Tibial nerve (tissue), 4 donors: ENCODE data around the gene TAF8. TPM values are rescaled to one million over a fixed set of nuclear protein-coding genes. Genes with fewer than 3 reads are reported as not detected.

Experiments
- DNase-seq, 2 donors: peaks; one replicate each; pipeline ENCODE4 v3.0.0-alpha.2; 2019; ENCODE audit warnings: low spot score in 2 of 2
- H3K27ac ChIP-seq, 4 donors: fragments of 200-600 bp; sonication (generic) in 3 of 4; one replicate each; pipeline ENCODE4 v1.5.1; 2017 to 2019; ENCODE audit warnings: mild to moderate bottlenecking in 1 of 4
- H3K27me3 ChIP-seq, 2 donors: fragments of 200-600 bp; sonication (generic) in 1 of 2; one replicate each; pipeline versions ENCODE4 v1.5.1 to v1.6.0; 2017 to 2019
- H3K36me3 ChIP-seq, 3 donors: fragments of 200-600 bp; sonication (generic); one replicate each; pipeline ENCODE4 v1.5.1; 2018 to 2019
- H3K4me1 ChIP-seq, 4 donors: fragments of 200-600 bp; sonication (generic) in 3 of 4; one replicate each; pipeline ENCODE4 v1.5.1; 2017 to 2019
- H3K4me3 ChIP-seq, 4 donors: fragments of 200-600 bp; sonication (generic) in 3 of 4; one replicate each; pipeline ENCODE4 v1.5.1; 2017 to 2019; ENCODE audit warnings: mild to moderate bottlenecking in 1 of 4, moderate library complexity in 1 of 4
- H3K9me3 ChIP-seq, 4 donors: fragments of 200-600 bp; sonication (generic) in 3 of 4; one replicate each; pipeline ENCODE4 v1.5.1; 2017 to 2019
- EP300 ChIP-seq, 2 donors: sonication (generic); formaldehyde crosslinking; IDR thresholded peaks; one replicate each; pipeline ENCODE4 v1.6.1; 2017; ENCODE audit warnings: antibody characterized with exemption in 2 of 2, mild to moderate bottlenecking in 1 of 2
- POLR2A ChIP-seq, 2 donors: fragments of 450-650 bp; IDR thresholded peaks; one replicate each; pipeline ENCODE4 v1.6.1; 2017; ENCODE audit warnings: antibody characterized with exemption in 2 of 2, mild to moderate bottlenecking in 2 of 2, moderate library complexity in 2 of 2
- WGBS, 2 donors: methylation state at CpG; one replicate each; pipeline ENCODE4 v1.1.5; 2018; 5-methylcytosine and 5-hydroxymethylcytosine counted together
- total RNA-seq, 4 donors: library from RNA; depleted of rRNA; stranded (reverse); fragments of >200 nt; gene quantifications; one replicate each; pipeline ENCODE4 v1.1.0, GENCODE V29; 2016
- TF ChIP-seq, protein P1 (sequence below), 5 experiments: fragments of 200-600 bp in 3 of 5; fragments of 450-650 bp in 2 of 5; sonication (generic) in 3 of 5; IDR thresholded peaks; one replicate each; pipeline ENCODE4 v1.5.1; 2016 to 2019; ENCODE audit warnings: antibody characterized with exemption in 5 of 5, mild to moderate bottlenecking in 3 of 5, moderate library complexity in 2 of 5

Gene TAF8
- total RNA-seq, 4 donors from 2014 or later: 10.7 to 27.6 (median 20.9) TPM

DNA sequence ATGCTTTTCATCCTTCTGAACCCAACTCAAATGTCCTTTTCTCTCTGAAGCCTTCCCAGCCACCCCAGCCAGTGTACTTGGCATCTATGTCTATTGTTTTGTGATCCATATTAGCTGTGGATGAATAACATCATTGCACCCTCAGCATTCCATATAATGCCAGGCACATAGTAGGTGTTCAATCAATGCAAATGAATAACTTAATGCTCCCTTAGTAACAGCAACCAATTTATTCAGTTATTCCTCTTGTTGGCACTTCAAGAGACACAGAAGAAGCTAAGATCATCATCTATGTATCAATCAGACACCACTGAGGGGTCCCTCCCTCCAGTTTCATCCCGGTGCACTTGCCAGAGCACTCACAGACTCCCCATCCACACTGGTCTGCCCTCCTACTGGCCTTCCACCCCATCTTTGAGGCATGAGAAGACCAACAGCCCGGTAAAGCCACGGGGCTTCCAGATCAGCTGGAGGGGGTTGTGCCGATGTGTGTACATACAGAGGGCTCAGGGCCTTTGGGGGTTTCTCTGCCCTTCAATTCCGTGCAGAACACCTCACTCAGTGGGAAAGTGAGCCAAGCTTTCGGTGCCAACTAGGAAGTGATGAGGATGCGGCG lies 2.4 kb upstream of the TAF8 start:
- H3K4me3 ChIP-seq: peak overlapping the region; percentile 55 to 87 (median 69)
- DNase-seq: no peak
- 3 to 8% methylated on average over 6 to 8 of the region's 8 CpGs for WGBS, 2 donors
- H3K27ac ChIP-seq: peak overlapping the region; percentile 86 to 98 (median 90)
- peaks cover 0 to 14% (median 0%) of the 10 kb centered on the region in 3 donors for H3K36me3 ChIP-seq
- H3K27me3 ChIP-seq: no peaks in the 10 kb centered on the region
- TF ChIP-seq, protein P1, sequence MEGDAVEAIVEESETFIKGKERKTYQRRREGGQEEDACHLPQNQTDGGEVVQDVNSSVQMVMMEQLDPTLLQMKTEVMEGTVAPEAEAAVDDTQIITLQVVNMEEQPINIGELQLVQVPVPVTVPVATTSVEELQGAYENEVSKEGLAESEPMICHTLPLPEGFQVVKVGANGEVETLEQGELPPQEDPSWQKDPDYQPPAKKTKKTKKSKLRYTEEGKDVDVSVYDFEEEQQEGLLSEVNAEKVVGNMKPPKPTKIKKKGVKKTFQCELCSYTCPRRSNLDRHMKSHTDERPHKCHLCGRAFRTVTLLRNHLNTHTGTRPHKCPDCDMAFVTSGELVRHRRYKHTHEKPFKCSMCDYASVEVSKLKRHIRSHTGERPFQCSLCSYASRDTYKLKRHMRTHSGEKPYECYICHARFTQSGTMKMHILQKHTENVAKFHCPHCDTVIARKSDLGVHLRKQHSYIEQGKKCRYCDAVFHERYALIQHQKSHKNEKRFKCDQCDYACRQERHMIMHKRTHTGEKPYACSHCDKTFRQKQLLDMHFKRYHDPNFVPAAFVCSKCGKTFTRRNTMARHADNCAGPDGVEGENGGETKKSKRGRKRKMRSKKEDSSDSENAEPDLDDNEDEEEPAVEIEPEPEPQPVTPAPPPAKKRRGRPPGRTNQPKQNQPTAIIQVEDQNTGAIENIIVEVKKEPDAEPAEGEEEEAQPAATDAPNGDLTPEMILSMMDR (IDR thresholded peaks at IDR 0.05): no peak
- no peak for TF ChIP-seq POLR2A (IDR thresholded peaks at IDR 0.05)
- TF ChIP-seq EP300 (IDR thresholded peaks at IDR 0.05): no peak
- H3K9me3 ChIP-seq: no peaks in the 10 kb centered on the region
- H3K4me1 ChIP-seq: peaks cover 6 to 80% (median 62%) of the 10 kb centered on the region in 4 donors

DNA sequence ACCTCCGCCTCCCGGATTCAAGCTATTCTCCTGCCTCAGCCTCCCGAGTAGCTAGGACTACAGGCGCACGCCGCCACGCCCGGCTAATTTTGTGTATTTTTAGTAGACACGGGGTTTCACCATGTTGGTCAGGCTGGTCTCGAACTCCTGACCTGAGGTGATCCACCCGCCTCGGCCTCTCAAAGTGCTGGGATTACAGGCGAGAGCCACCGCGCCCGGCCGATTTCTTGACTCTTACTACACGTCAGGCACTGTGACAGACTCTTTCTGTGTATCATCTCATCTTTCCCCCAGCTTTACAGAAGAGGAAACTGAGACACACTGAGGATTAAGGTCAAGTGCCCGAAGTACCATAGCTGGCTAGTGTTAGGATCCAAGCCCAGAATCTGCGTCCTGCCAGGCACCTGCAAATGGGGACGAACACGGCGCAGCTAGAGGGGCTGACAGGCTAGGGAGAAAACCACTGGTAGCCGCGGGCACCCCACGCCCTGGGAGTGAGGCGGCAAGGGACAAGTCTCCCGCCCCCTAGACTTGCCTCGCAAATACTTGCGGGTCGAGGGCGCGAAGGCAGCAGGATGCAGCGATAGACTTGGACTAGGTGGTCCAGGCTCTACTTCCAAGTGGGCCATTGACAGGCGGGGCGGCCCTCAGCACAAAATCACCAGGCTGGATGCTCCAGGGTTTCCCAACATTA lies 1.1 kb upstream of the TAF8 start:
- no peak for DNase-seq
- H3K4me3 ChIP-seq: peak overlapping the region; percentile 55 to 87 (median 69)
- TF ChIP-seq, protein P1 (IDR thresholded peaks at IDR 0.05): no peak
- TF ChIP-seq POLR2A (IDR thresholded peaks at IDR 0.05) (no peak), EP300 (IDR thresholded peaks at IDR 0.05) (no peak)
- WGBS, 2 donors: 53 to 63% methylated on average over 33 to 36 of the region's 36 CpGs
- H3K27ac ChIP-seq: peak overlapping the region; percentile 86 to 98 (median 90)
- H3K4me1 ChIP-seq: peaks cover 6 to 77% (median 50%) of the 10 kb centered on the region in 4 donors
- no peaks in the 10 kb centered on the region for H3K27me3 ChIP-seq
- H3K9me3 ChIP-seq: no peaks in the 10 kb centered on the region
- peaks cover 0 to 27% (median 0%) of the 10 kb centered on the region in 3 donors for H3K36me3 ChIP-seq

GRCh38 chr6:42049948-42050296 lies 402 bp upstream of the TAF8 start:
- peaks cover 0 to 33% (median 0%) of the 10 kb centered on the region in 3 donors for H3K36me3 ChIP-seq
- H3K4me1 ChIP-seq: peaks cover 6 to 70% (median 44%) of the 10 kb centered on the region in 4 donors
- no peaks in the 10 kb centered on the region for H3K27me3 ChIP-seq
- 28 to 41% methylated on average over 20 of the region's 20 CpGs for WGBS, 2 donors
- peak in 1 of 2 donors; percentile 46 for DNase-seq
- peak overlapping the region; percentile 86 to 98 (median 90) for H3K27ac ChIP-seq
- H3K9me3 ChIP-seq: no peaks in the 10 kb centered on the region
- H3K4me3 ChIP-seq: peak overlapping the region; percentile 38 to 87 (median 60)
- TF ChIP-seq, protein P1 (IDR thresholded peaks at IDR 0.05): no peak
- TF ChIP-seq EP300 (IDR thresholded peaks at IDR 0.05) (no peak), POLR2A (IDR thresholded peaks at IDR 0.05) (no peak)

DNA sequence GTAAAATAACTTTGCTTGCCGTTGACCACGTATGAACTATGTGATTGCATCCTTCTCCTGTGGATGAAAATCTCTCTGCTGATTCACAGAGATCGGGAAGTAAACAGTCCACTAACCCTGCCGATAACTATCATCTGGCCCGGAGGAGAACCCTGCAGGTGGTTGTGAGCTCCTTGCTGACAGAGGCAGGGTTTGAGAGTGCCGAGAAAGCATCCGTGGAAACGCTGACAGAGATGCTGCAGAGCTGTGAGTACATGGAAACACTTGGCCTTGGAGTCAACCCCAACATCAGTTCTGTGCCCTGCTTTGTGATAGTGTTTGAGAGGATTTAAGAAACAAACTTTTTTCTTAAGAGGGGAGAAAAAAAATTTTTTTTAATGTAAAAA lies 937 bp downstream of the TAF8 start:
- Histone ChIP-seq H3K27ac (peak overlapping the region in 3 of 4 donors; percentile 19 to 98 (median 86)), H3K9me3 (no peaks in the 10 kb centered on the region), H3K4me3 (peak overlapping the region; percentile 38 to 87 (median 60)), H3K4me1 (peaks cover 4 to 57% (median 33%) of the 10 kb centered on the region in 4 donors), H3K36me3 (peaks cover 4 to 47% (median 11%) of the 10 kb centered on the region in 3 donors), H3K27me3 (no peaks in the 10 kb centered on the region)
- TF ChIP-seq, protein P1 (IDR thresholded peaks at IDR 0.05): no peak
- no peak for TF ChIP-seq EP300 (IDR thresholded peaks at IDR 0.05)
- TF ChIP-seq POLR2A (IDR thresholded peaks at IDR 0.05): no peak
- DNase-seq: no peak
- 40 to 41% methylated on average over 8 of the region's 8 CpGs for WGBS, 2 donors

DNA sequence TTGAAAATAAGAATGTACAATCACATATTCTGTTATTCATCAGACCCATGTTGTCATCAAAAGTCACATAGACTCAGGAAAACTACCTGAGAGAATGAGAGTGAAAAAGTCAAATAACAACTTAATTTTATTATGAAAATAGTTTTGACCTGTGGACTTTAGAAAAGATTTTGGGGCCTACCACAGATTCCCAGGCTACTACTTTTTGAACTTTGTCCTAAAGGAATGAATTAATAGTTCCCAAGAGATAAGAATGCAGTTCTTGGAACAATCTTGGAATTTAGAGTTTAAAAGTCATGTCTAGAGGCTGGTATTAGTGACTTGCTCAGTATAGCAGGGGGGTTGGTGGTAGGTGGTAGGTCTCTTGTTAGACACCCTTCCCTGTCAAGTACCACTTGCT lies 3.3 kb downstream of the TAF8 start:
- Histone ChIP-seq H3K27me3 (no peaks in the 10 kb centered on the region), H3K4me3 (no peak overlapping the region), H3K27ac (no peak overlapping the region), H3K9me3 (no peaks in the 10 kb centered on the region), H3K4me1 (peaks cover 0 to 41% (median 20%) of the 10 kb centered on the region in 4 donors), H3K36me3 (peaks cover 4 to 70% (median 26%) of the 10 kb centered on the region in 3 donors)
- DNase-seq: no peak
- TF ChIP-seq EP300 (IDR thresholded peaks at IDR 0.05) (no peak), POLR2A (IDR thresholded peaks at IDR 0.05) (no peak)
- TF ChIP-seq, protein P1 (IDR thresholded peaks at IDR 0.05): no peak
